Tibial nerve (tissue), 4 donors: ENCODE measurements around the gene AKAP3. TPM values are rescaled to one million over a fixed set of nuclear protein-coding genes. Genes with fewer than 3 reads are reported as not detected.

Experiments
- DNase-seq, 2 donors: peaks; one replicate each; pipeline ENCODE4 v3.0.0-alpha.2; 2019; ENCODE audit warnings: low spot score in 2 of 2
- H3K27ac ChIP-seq, 4 donors: fragments of 200-600 bp; sonication (generic) in 3 of 4; one replicate each; pipeline ENCODE4 v1.5.1; 2017 to 2019; ENCODE audit warnings: mild to moderate bottlenecking in 1 of 4
- H3K27me3 ChIP-seq, 2 donors: fragments of 200-600 bp; sonication (generic) in 1 of 2; one replicate each; pipeline versions ENCODE4 v1.5.1 to v1.6.0; 2017 to 2019
- H3K36me3 ChIP-seq, 3 donors: fragments of 200-600 bp; sonication (generic); one replicate each; pipeline ENCODE4 v1.5.1; 2018 to 2019
- H3K4me1 ChIP-seq, 4 donors: fragments of 200-600 bp; sonication (generic) in 3 of 4; one replicate each; pipeline ENCODE4 v1.5.1; 2017 to 2019
- H3K4me3 ChIP-seq, 4 donors: fragments of 200-600 bp; sonication (generic) in 3 of 4; one replicate each; pipeline ENCODE4 v1.5.1; 2017 to 2019; ENCODE audit warnings: mild to moderate bottlenecking in 1 of 4, moderate library complexity in 1 of 4
- H3K9me3 ChIP-seq, 4 donors: fragments of 200-600 bp; sonication (generic) in 3 of 4; one replicate each; pipeline ENCODE4 v1.5.1; 2017 to 2019
- CTCF ChIP-seq, 5 experiments: fragments of 200-600 bp in 3 of 5; fragments of 450-650 bp in 2 of 5; sonication (generic) in 3 of 5; IDR thresholded peaks; one replicate each; pipeline ENCODE4 v1.5.1; 2016 to 2019; ENCODE audit warnings: antibody characterized with exemption in 5 of 5, mild to moderate bottlenecking in 3 of 5, moderate library complexity in 2 of 5
- EP300 ChIP-seq, 2 donors: sonication (generic); formaldehyde crosslinking; IDR thresholded peaks; one replicate each; pipeline ENCODE4 v1.6.1; 2017; ENCODE audit warnings: antibody characterized with exemption in 2 of 2, mild to moderate bottlenecking in 1 of 2
- POLR2A ChIP-seq, 2 donors: fragments of 450-650 bp; IDR thresholded peaks; one replicate each; pipeline ENCODE4 v1.6.1; 2017; ENCODE audit warnings: antibody characterized with exemption in 2 of 2, mild to moderate bottlenecking in 2 of 2, moderate library complexity in 2 of 2
- WGBS, 2 donors: methylation state at CpG; one replicate each; pipeline ENCODE4 v1.1.5; 2018; 5-methylcytosine and 5-hydroxymethylcytosine counted together
- total RNA-seq, 4 donors: library from RNA; depleted of rRNA; stranded (reverse); fragments of >200 nt; gene quantifications; one replicate each; pipeline ENCODE4 v1.1.0, GENCODE V29; 2016

The AKAP3 gene
- total RNA-seq, 4 donors from 2014 or later = 0.20 to 3.7 (median 0.46) TPM

GRCh38 chr12:4591180-4591687 lies 57.6 kb downstream of the AKAP3 start:
- no peaks in the 10 kb centered on the region for H3K9me3 ChIP-seq
- no peaks in the 10 kb centered on the region for H3K4me1 ChIP-seq
- no peak for DNase-seq
- no peaks in the 10 kb centered on the region for H3K36me3 ChIP-seq
- no peak overlapping the region for H3K27ac ChIP-seq
- no peaks in the 10 kb centered on the region for H3K27me3 ChIP-seq
- 71 to 72% methylated on average over 7 of the region's 7 CpGs for WGBS, 2 donors
- no peak for TF ChIP-seq EP300 (IDR thresholded peaks at IDR 0.05)
- no peak for TF ChIP-seq CTCF (IDR thresholded peaks at IDR 0.05)
- no peak for TF ChIP-seq POLR2A (IDR thresholded peaks at IDR 0.05)
- no peak overlapping the region for H3K4me3 ChIP-seq

DNA sequence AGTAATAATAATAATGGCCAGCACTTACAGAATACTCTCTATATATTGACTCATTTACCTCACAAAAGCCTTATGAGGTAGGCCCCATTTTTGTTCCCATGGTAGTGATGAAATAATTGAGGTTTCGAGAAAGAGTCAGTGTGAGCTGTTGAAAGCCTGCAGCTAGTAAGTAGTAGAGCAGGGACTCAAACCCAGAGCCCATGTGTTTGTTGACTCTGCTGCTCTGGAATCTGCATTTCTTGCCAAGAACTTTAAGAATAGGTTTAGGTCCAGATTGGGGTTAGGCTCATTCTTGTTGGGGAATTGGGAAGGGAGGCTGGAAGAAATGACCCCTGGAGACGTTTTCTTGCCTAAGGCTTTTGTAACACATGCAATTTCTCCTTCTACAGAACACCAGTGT lies 58.9 kb downstream of the AKAP3 start:
- DNase-seq = no peak
- Histone ChIP-seq H3K27me3 (no peaks in the 10 kb centered on the region), H3K9me3 (no peaks in the 10 kb centered on the region), H3K4me1 (no peaks in the 10 kb centered on the region), H3K27ac (no peak overlapping the region), H3K4me3 (no peak overlapping the region), H3K36me3 (no peaks in the 10 kb centered on the region)
- no peak for TF ChIP-seq CTCF (IDR thresholded peaks at IDR 0.05)
- no peak for TF ChIP-seq POLR2A (IDR thresholded peaks at IDR 0.05)
- no peak for TF ChIP-seq EP300 (IDR thresholded peaks at IDR 0.05)
- 41 to 79% methylated on average over 2 of the region's 2 CpGs for WGBS, 2 donors

DNA sequence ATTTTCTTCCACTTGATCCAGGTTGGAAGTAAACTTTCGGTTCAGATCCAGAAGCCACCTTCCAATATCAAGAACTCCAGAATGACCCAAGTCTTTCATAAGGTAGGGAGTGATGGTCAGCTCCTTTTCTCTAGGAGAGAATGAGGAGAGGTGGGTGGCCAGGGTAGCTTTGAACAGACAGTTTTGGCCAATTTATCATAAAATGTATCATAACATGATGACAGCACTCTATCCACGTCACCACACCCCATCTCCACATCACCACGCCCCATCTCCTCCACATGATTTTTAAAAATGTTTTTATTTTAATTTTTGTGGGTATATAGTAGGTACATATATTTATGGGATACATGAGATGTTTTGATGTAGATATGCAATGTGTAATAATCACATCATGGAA lies 59.9 kb downstream of the AKAP3 start:
- H3K27ac ChIP-seq = no peak overlapping the region
- no peak overlapping the region for H3K4me3 ChIP-seq
- H3K27me3 ChIP-seq = no peaks in the 10 kb centered on the region
- H3K4me1 ChIP-seq = no peaks in the 10 kb centered on the region
- DNase-seq = no peak
- WGBS, 2 donors = 93 to 94% methylated on average over 3 of the region's 3 CpGs
- no peaks in the 10 kb centered on the region for H3K9me3 ChIP-seq
- no peaks in the 10 kb centered on the region for H3K36me3 ChIP-seq
- TF ChIP-seq CTCF (IDR thresholded peaks at IDR 0.05) (no peak), EP300 (IDR thresholded peaks at IDR 0.05) (no peak), POLR2A (IDR thresholded peaks at IDR 0.05) (no peak)

DNA sequence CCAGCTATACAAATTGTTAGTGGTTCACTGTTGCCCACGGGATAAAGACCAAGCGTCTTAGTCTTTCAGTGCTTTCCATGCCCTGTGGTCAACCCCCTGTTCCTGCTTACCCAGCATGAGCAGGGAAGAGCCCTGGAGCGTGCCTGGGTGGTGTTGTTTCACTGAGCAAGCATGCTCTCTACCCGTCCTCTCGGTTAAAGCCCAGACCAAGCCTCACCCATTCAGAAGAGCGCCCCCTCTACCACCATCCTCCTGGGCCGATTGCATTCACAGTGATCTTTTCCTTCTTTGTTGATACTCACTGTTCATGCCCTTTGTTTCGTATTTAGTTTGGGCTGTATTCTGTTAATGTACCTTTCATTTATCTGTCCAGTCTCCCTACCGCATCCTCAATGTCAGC lies 61.7 kb downstream of the AKAP3 start:
- H3K27ac ChIP-seq = no peak overlapping the region
- no peaks in the 10 kb centered on the region for H3K4me1 ChIP-seq
- H3K9me3 ChIP-seq = no peaks in the 10 kb centered on the region
- DNase-seq = no peak
- H3K27me3 ChIP-seq = no peaks in the 10 kb centered on the region
- no peak for TF ChIP-seq POLR2A (IDR thresholded peaks at IDR 0.05)
- no peak for TF ChIP-seq EP300 (IDR thresholded peaks at IDR 0.05)
- no peak for TF ChIP-seq CTCF (IDR thresholded peaks at IDR 0.05)
- no peak overlapping the region for H3K4me3 ChIP-seq
- no peaks in the 10 kb centered on the region for H3K36me3 ChIP-seq
- WGBS, 2 donors = 55 to 71% methylated on average over 9 of the region's 9 CpGs

- no peak for TF ChIP-seq CTCF (IDR thresholded peaks at IDR 0.05)
- TF ChIP-seq POLR2A (IDR thresholded peaks at IDR 0.05) = no peak
- no peak for TF ChIP-seq EP300 (IDR thresholded peaks at IDR 0.05)
- WGBS, 2 donors = 18 to 23% methylated on average over 5 of the region's 5 CpGs
- Histone ChIP-seq H3K4me1 (no peaks in the 10 kb centered on the region), H3K27ac (no peak overlapping the region), H3K36me3 (no peaks in the 10 kb centered on the region), H3K27me3 (no peaks in the 10 kb centered on the region), H3K4me3 (no peak overlapping the region), H3K9me3 (no peaks in the 10 kb centered on the region)
- no peak for DNase-seq
Observed at GRCh38 chr12:4586500-4586899, 62.4 kb downstream of the AKAP3 start.
